HG03575 (cell line): ENCODE results near the gene FCRL6.

Experiments
- ATAC-seq: cut with Tn5 transposase; IDR thresholded peaks from one replicate; pipeline ENCODE4 v1.9.1; 2021; ENCODE audit not compliant: unreplicated experiment, insufficient number of reproducible peaks, low FRiP score; ENCODE audit errors: extremely low read depth

Gene FCRL6

GRCh38 chr1:159855709-159856108, 53.5 kb downstream of the FCRL6 start:
- no peak for ATAC-seq

- ATAC-seq = no peak
Measured at GRCh38 chr1:159856576-159856975, 54.4 kb downstream of the FCRL6 start.

DNA sequence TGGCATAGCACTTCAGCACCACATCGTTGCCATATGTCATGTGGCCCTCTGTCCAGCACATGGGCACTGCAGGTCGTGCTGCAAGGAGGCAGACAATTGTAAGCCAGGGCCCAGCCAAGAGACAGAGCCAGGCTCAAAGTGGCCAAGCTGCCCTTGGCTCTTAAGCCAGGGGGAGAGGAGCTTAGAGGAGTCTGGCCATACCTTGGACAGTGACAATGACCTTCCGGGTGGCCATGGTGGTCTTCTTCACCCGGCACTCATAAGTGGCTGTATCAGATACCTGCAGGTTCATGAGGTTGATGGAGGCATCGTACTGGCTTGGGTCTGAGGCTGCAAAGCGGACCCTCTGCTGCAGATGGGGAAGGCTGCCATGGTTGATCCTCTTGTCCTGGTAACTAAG, 55.7 kb downstream of the FCRL6 start:
- ATAC-seq = no peak

- no peak for ATAC-seq
Measured at GRCh38 chr1:159859767-159860322, 57.7 kb downstream of the FCRL6 start.

DNA sequence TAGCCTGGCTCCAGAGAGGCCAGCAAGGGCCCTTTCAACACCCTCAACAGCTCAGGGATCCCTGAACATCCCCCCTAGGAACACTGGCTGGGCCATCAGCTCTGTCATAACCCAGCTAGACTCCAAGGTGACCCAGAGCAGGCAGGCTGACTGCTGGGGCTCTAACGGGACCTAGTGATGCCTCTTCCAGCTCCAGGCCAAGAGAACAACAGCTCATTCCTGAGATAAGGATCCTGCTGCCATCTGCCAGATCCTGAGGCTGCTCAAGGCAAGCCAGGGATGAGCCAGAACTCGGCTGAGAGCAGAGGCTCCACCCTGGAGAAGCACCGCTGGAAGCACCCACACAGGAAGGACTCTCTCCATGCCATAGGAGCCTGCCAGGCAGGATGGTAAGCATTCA, 58.3 kb downstream of the FCRL6 start:
- no peak for ATAC-seq

DNA sequence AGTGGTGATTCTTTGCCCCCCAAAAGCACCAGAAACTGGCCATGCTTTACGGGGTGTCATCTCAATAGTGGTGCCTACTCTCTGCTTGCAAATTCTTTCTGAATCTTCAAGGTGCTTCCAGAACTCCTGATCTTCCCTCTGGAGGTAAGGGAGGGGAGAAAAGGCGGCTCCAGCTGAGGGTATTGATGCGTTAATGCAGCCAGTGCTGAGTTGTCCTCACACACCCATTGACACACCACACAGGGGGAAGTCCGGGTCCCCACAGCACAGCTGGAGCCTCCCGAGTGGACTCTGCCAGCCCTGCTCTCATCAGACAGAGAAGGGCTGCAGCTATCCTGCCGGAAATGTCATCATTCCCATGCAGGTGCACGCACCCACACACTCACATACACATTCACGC, 59.1 kb downstream of the FCRL6 start:
- ATAC-seq = no peak

- ATAC-seq = no peak
Measured at GRCh38 chr1:159862031-159862430, 59.9 kb downstream of the FCRL6 start.

GRCh38 chr1:159862557-159862956, 60.4 kb downstream of the FCRL6 start, which contains the start of gene VSIG8:
TSS of gene VSIG8 (minus strand) at chr1:159862657. CDS start at chr1:159862521, 136 bp downstream.
- no peak for ATAC-seq

DNA sequence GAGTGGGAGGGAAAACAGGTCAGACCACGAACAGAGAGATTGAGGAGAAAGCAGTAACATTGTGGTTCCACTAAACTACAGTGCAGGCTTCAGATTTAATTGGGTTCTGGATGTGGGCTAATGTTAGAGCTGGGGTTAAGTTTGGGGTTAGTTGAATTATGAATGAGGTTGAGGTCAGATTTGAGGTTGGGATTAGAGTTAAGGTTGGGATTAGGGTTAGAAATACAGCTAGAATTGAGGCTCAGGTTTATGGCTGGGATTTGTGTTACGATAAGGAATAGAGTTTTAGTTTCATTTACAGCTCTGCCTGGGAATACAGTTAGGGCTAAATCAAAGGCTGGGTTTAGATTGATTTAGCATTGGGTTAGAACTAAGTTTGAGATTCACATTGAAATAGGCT, 62.1 kb downstream of the FCRL6 start:
- no peak for ATAC-seq
